DOHH2 (cell line): ENCODE measurements around the gene ADAMTS12.

Experiments
- CTCF ChIP-seq: fragments of 200-600 bp; sonication (generic); IDR thresholded peaks from one replicate; pipeline ENCODE4 v1.5.1; 2014; ENCODE audit warnings: antibody characterized with exemption, mild to moderate bottlenecking, low read depth, low read length; ENCODE audit not compliant: poor library complexity, severe bottlenecking
- EZH2phosphoT487 ChIP-seq: fragments of 200-600 bp; sonication (generic); IDR thresholded peaks from 2 replicates; pipeline ENCODE4 v1.6.1; 2017; ENCODE audit warnings: borderline replicate concordance, mild to moderate bottlenecking, antibody characterized with exemption, low read length, moderate library complexity, mixed read lengths

GRCh38 chr5:33776151-33776660 lies 115.6 kb downstream of the ADAMTS12 start:
- TF ChIP-seq CTCF, result no peak
- TF ChIP-seq EZH2phosphoT487, result no peak
